ENCODE results near the gene GNPTAB. TPM values are rescaled to one million over a fixed set of nuclear protein-coding genes. Genes with fewer than 3 reads are reported as not detected.
A peak's percentile ranks its signal among the peaks of the same experiment; 100 is the strongest.

Gene GNPTAB
- polyA plus RNA-seq, 2 of the 4 experiments (the other 2 are of a cell fraction): 20.3 to 29.3 TPM

DNA sequence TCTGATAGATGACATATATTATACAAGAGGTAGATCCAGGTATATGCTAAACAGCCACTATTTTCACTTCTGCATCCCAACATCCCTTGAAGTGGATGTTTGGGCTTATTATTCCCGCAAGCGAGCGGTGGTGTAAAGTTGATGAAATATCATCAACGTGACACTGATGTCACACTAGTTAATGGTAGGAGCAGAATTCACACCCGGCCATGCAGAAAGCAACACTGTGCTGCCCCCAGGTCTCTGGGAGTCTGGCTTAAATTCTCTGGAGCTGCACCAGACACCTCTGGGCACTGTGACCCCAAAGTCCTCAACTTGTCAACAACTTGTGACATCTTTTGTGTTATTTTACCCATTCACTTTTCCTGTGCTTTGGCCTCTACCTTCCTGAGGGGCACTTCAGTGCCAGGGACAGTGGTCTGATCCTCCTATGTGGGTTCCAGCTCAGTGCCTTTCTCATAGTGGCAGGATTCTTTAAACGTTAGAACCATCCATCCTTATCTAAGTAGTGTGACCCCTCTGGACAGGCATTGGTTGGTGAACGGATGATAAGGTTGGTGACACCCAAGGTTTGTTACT is 47.6 kb upstream of the GNPTAB start:
- no peak for DNase-seq (ENCODE audit: low read depth in 1 of 2, low spot score in 1 of 2)
- POLR2A ChIA-PET: interaction anchor here (1.4 kb wide), 1 partner anchor 14 kb away, joined by 14 read pairs; no protein-coding TSS in a partner anchor
- no peak for FAIRE-seq
- CTCF ChIA-PET: interaction anchor here (1.0 to 1.9 kb wide), 2 partner anchors 23 to 47 kb away, joined by 3 to 4 read pairs; partner anchors contain the start of gene GNPTAB
- peak; percentile 1 to 6; a peak in 4 of 6 replicates for ATAC-seq
- H3K4me3 ChIP-seq: peak overlapping the region; percentile 79
- peak overlapping the region; percentile 94 to 97 for H3K27ac ChIP-seq
- H3K9me3 ChIP-seq: no peaks in the 10 kb centered on the region
- WGBS (ENCODE audit: missing lambda C conversion rate): 39% methylated on average over 7 of the region's 7 CpGs
- peak overlapping the region; percentile 85 for H3K4me2 ChIP-seq
- TF ChIP-seq, protein P1, sequence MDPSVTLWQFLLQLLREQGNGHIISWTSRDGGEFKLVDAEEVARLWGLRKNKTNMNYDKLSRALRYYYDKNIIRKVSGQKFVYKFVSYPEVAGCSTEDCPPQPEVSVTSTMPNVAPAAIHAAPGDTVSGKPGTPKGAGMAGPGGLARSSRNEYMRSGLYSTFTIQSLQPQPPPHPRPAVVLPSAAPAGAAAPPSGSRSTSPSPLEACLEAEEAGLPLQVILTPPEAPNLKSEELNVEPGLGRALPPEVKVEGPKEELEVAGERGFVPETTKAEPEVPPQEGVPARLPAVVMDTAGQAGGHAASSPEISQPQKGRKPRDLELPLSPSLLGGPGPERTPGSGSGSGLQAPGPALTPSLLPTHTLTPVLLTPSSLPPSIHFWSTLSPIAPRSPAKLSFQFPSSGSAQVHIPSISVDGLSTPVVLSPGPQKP (IDR thresholded peaks at IDR 0.05; ENCODE audit: low read depth, low read length): no peak
- TF ChIP-seq RARB (CRISPR knock-in tag; IDR thresholded peaks at IDR 0.05) (no peak), POLR2A (IDR thresholded peaks at IDR 0.05; ENCODE audit: low read length) (no peak), CBX2 (IDR thresholded peaks at IDR 0.05; ENCODE audit: borderline replicate concordance, low read depth) (no peak), GATA3 (IDR thresholded peaks at IDR 0.05; ENCODE audit: borderline replicate concordance) (no peak)
- TF ChIP-seq, protein P2, sequence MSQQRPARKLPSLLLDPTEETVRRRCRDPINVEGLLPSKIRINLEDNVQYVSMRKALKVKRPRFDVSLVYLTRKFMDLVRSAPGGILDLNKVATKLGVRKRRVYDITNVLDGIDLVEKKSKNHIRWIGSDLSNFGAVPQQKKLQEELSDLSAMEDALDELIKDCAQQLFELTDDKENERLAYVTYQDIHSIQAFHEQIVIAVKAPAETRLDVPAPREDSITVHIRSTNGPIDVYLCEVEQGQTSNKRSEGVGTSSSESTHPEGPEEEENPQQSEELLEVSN (IDR thresholded peaks at IDR 0.05; ENCODE audit: borderline replicate concordance, low read depth): no peak
- peaks cover 11% of the 10 kb centered on the region; the same call in 1 of the 3 replicates for H3K4me1 ChIP-seq

DNA sequence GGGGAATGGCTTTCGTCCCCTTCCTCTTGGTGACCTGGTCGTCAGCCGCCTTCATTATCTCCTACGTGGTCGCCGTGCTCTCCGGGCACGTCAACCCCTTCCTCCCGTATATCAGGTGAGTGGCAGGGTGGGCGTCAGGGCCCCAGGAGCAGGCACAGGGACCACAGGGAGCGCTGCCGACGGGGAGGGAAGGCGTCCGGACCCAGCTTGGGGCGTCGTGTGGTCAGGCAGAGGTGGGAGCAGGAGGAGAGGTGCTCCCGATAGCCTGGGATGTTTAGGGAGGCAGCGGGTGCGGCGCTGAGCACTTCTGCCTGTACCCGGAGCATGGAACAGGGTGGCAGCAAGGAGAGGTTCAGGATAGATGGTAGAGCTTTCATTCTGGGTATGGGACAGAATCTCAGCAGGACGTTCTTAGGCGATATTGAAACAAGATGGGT is 47.1 kb upstream of the GNPTAB start:
- FAIRE-seq: no peak
- H3K27ac ChIP-seq: peak overlapping the region; percentile 94 to 97
- TF ChIP-seq KDM1A (IDR thresholded peaks at IDR 0.05; ENCODE audit: low read depth): no peak
- peak; percentile 90 for TF ChIP-seq ZFP36 (IDR thresholded peaks at IDR 0.05; ENCODE audit: borderline replicate concordance, partially characterized antibody)
- TF ChIP-seq, protein P3, sequence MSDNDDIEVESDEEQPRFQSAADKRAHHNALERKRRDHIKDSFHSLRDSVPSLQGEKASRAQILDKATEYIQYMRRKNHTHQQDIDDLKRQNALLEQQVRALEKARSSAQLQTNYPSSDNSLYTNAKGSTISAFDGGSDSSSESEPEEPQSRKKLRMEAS (IDR thresholded peaks at IDR 0.05): 0 out of 2 replicates have a peak, but pooled peaks have one; percentile 44
- peak; percentile 59 to 73 for ATAC-seq
- DNase-seq (ENCODE audit: low read depth in 1 of 2, low spot score in 1 of 2): peak; percentile 35 to 45
- under 1% methylated on average over 19 of the region's 24 CpGs for WGBS (ENCODE audit: missing lambda C conversion rate)
- CTCF ChIA-PET: interaction anchor here (1.0 to 1.9 kb wide), 3 partner anchors 22 to 47 kb away, joined by 3 to 4 read pairs (median 3); partner anchors contain the start of gene GNPTAB
- no peaks in the 10 kb centered on the region for H3K9me3 ChIP-seq
- peaks cover 11% of the 10 kb centered on the region; the same call in 1 of the 3 replicates for H3K4me1 ChIP-seq
- POLR2A ChIA-PET: interaction anchor here (0.6 to 1.4 kb wide), 5 partner anchors 9 to 925 kb away, joined by 3 to 14 read pairs (median 4); no protein-coding TSS in a partner anchor
- peak overlapping the region; percentile 85 for H3K4me2 ChIP-seq
- H3K4me3 ChIP-seq: peak overlapping the region; percentile 79

DNA sequence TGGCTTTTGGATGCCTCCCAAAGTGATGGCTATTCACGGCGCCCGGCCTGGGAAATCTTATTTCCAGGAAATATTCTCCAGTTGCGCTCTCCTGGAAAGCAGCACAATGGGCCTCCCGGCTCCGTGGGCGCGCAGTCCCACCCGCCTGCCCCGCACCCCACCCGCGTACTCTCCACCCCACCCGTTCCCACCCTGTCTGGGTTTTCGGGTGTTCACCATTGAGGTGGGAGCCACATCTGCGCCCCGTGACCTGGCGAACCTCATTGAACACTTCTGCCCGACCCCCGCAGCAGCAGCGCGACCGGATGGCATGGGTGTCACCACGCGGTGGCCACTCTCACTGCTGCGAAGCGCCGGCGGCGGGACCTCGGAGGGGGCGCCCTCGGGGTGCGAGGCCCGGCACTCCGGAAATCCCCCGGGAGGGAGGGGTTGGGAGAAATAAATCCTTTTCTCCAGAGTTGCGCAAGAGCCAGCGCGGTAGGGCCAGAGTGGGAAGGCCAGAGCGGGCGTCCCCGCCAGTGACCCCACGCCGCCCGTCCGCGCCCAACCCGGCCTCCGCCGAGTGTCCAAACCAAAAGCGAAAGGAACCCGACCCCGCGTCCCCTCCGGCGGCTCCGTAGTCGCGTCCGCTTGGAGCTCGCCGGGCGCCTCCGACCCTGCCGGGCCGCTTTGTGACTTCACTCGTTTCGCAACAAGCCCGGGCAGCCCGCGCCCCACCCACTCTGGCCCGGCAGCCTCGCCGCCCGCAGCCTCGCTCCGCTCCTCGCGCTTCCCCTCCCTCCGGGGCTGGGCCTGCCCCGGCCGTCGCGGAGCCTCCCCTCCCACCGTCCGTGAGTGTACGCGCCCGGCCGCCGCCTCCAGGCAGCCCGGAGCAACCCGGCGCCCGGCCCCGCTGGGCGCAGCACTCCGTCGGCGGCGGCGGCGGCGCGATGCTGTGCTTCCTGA is 46.4 kb upstream of the GNPTAB start, which contains the start of gene DRAM1:
Gene DRAM1 (plus strand): TSS at position 720 of the 945 bp plus-strand sequence. CDS start 210 bp downstream, at position 930.
- peak; percentile 91 to 94 for ATAC-seq
- H3K4me2 ChIP-seq: peak within 1 kb of the TSS; percentile 85
- POLR2A ChIA-PET: interaction anchor here (0.6 to 1.4 kb wide), 5 partner anchors 9 to 926 kb away, joined by 3 to 14 read pairs (median 4); no protein-coding TSS in a partner anchor
- DNase-seq (ENCODE audit: low read depth in 1 of 2, low spot score in 1 of 2): peak; percentile 62 to 92
- peak within 1 kb of the TSS; percentile 94 to 97 for H3K27ac ChIP-seq
- peak within 1 kb of the TSS; percentile 79 for H3K4me3 ChIP-seq
- FAIRE-seq: no peak
- H3K9me3 ChIP-seq: no peaks in the 10 kb centered on the region
- H3K4me1 ChIP-seq: peaks cover 11% of the 10 kb centered on the region; the same call in 1 of the 3 replicates
- 2% methylated on average over 53 of the region's 105 CpGs for WGBS (ENCODE audit: missing lambda C conversion rate)
- CTCF ChIA-PET: interaction anchor here (0.5 to 1.9 kb wide), 4 partner anchors 22 to 46 kb away, joined by 3 to 4 read pairs (median 3); partner anchors contain the start of gene GNPTAB
- TF ChIP-seq FOSB (CRISPR knock-in tag; IDR thresholded peaks at IDR 0.05): 0 out of 2 replicates have a peak, but pooled peaks have one; percentile 18
- TF ChIP-seq, protein P2 (IDR thresholded peaks at IDR 0.05; ENCODE audit: borderline replicate concordance, low read depth): peak; percentile 95
- TF ChIP-seq SREBF2 (IDR thresholded peaks at IDR 0.05): no peak
- TF ChIP-seq, protein P4, sequence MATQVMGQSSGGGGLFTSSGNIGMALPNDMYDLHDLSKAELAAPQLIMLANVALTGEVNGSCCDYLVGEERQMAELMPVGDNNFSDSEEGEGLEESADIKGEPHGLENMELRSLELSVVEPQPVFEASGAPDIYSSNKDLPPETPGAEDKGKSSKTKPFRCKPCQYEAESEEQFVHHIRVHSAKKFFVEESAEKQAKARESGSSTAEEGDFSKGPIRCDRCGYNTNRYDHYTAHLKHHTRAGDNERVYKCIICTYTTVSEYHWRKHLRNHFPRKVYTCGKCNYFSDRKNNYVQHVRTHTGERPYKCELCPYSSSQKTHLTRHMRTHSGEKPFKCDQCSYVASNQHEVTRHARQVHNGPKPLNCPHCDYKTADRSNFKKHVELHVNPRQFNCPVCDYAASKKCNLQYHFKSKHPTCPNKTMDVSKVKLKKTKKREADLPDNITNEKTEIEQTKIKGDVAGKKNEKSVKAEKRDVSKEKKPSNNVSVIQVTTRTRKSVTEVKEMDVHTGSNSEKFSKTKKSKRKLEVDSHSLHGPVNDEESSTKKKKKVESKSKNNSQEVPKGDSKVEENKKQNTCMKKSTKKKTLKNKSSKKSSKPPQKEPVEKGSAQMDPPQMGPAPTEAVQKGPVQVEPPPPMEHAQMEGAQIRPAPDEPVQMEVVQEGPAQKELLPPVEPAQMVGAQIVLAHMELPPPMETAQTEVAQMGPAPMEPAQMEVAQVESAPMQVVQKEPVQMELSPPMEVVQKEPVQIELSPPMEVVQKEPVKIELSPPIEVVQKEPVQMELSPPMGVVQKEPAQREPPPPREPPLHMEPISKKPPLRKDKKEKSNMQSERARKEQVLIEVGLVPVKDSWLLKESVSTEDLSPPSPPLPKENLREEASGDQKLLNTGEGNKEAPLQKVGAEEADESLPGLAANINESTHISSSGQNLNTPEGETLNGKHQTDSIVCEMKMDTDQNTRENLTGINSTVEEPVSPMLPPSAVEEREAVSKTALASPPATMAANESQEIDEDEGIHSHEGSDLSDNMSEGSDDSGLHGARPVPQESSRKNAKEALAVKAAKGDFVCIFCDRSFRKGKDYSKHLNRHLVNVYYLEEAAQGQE (IDR thresholded peaks at IDR 0.05): no peak; the same call in 1 of the 2 replicates
- no peak for TF ChIP-seq RFX5 (IDR thresholded peaks at IDR 0.05)
- no peak for TF ChIP-seq RNF2 (IDR thresholded peaks at IDR 0.05; ENCODE audit: borderline replicate concordance, low read depth)
- TF ChIP-seq, protein P5, sequence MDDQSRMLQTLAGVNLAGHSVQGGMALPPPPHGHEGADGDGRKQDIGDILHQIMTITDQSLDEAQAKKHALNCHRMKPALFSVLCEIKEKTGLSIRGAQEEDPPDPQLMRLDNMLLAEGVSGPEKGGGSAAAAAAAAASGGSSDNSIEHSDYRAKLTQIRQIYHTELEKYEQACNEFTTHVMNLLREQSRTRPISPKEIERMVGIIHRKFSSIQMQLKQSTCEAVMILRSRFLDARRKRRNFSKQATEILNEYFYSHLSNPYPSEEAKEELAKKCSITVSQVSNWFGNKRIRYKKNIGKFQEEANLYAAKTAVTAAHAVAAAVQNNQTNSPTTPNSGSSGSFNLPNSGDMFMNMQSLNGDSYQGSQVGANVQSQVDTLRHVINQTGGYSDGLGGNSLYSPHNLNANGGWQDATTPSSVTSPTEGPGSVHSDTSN (IDR thresholded peaks at IDR 0.05): no peak
- no peak for TF ChIP-seq ZNF302 (CRISPR knock-in tag; IDR thresholded peaks at IDR 0.05)
- no peak for TF ChIP-seq TP53 (CRISPR knock-in tag; IDR thresholded peaks at IDR 0.05)
- TF ChIP-seq, protein P6, sequence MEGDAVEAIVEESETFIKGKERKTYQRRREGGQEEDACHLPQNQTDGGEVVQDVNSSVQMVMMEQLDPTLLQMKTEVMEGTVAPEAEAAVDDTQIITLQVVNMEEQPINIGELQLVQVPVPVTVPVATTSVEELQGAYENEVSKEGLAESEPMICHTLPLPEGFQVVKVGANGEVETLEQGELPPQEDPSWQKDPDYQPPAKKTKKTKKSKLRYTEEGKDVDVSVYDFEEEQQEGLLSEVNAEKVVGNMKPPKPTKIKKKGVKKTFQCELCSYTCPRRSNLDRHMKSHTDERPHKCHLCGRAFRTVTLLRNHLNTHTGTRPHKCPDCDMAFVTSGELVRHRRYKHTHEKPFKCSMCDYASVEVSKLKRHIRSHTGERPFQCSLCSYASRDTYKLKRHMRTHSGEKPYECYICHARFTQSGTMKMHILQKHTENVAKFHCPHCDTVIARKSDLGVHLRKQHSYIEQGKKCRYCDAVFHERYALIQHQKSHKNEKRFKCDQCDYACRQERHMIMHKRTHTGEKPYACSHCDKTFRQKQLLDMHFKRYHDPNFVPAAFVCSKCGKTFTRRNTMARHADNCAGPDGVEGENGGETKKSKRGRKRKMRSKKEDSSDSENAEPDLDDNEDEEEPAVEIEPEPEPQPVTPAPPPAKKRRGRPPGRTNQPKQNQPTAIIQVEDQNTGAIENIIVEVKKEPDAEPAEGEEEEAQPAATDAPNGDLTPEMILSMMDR (IDR thresholded peaks at IDR 0.05): 0 out of 3 replicates have a peak, but pooled peaks have one; percentile 20
- peak; percentile 80 to 94 for TF ChIP-seq JUN (IDR thresholded peaks at IDR 0.05)

Data from A549 (cell line).